ENCODE results near the gene UBASH3B.
A peak's percentile ranks its signal among the peaks of the same experiment; 100 is the strongest.
"Not testable (repeated sequence)": the region's sequence is repeated elsewhere in the genome, so short reads cannot be mapped to it uniquely, and the experiment has no call there.

Gene UBASH3B

GRCh38 chr11:122655527-122656072 is at the start of gene UBASH3B:
Gene UBASH3B, plus strand, starts transcription at chr11:122655722. Its CDS starts 328 bp downstream, at chr11:122656050.
- peak within 1 kb of the TSS; percentile 88 for H3K4me3 ChIP-seq (ENCODE audit: low read depth, low read length)
- no peak for DNase-seq (ENCODE audit: low read depth)

GRCh38 chr11:122607162-122607561 is 48.4 kb upstream of the UBASH3B start:
- not testable (repeated sequence) for DNase-seq (ENCODE audit: low read depth); H3K4me3 ChIP-seq (ENCODE audit: low read depth, low read length)

- DNase-seq (ENCODE audit: low read depth), result no peak
- H3K4me3 ChIP-seq (ENCODE audit: low read depth, low read length), result no peak overlapping the region
These were observed 43.2 kb upstream of the UBASH3B start for GRCh38 chr11:122612123-122612824.

- DNase-seq (ENCODE audit: low read depth), result no peak
- no peak overlapping the region for H3K4me3 ChIP-seq (ENCODE audit: low read depth, low read length)
These were observed 38.8 kb upstream of the UBASH3B start for GRCh38 chr11:122616718-122617117.

- DNase-seq (ENCODE audit: low read depth), result no peak
- H3K4me3 ChIP-seq (ENCODE audit: low read depth, low read length), result no peak overlapping the region
These were observed 38.2 kb upstream of the UBASH3B start for GRCh38 chr11:122617297-122617696.

- H3K4me3 ChIP-seq (ENCODE audit: low read depth, low read length), result no peak overlapping the region
- DNase-seq (ENCODE audit: low read depth), result no peak
These were observed 37.6 kb upstream of the UBASH3B start for GRCh38 chr11:122617926-122618325.

GRCh38 chr11:122618927-122619326 is 36.6 kb upstream of the UBASH3B start:
- H3K4me3 ChIP-seq (ENCODE audit: low read depth, low read length), result no peak overlapping the region
- DNase-seq (ENCODE audit: low read depth), result no peak

GRCh38 chr11:122619757-122620156 is 35.8 kb upstream of the UBASH3B start:
- H3K4me3 ChIP-seq (ENCODE audit: low read depth, low read length), result no peak overlapping the region
- DNase-seq (ENCODE audit: low read depth), result no peak

- DNase-seq (ENCODE audit: low read depth); H3K4me3 ChIP-seq (ENCODE audit: low read depth, low read length): not testable (repeated sequence)
These were observed 30.0 kb upstream of the UBASH3B start for GRCh38 chr11:122625501-122625900.

- DNase-seq (ENCODE audit: low read depth), result no peak
- no peak overlapping the region for H3K4me3 ChIP-seq (ENCODE audit: low read depth, low read length)
These were observed 29.4 kb upstream of the UBASH3B start for GRCh38 chr11:122625976-122626665.

GRCh38 chr11:122627745-122628144 is 27.8 kb upstream of the UBASH3B start:
- H3K4me3 ChIP-seq (ENCODE audit: low read depth, low read length), result no peak overlapping the region
- DNase-seq (ENCODE audit: low read depth), result no peak

GRCh38 chr11:122628810-122629555 is 26.5 kb upstream of the UBASH3B start:
- no peak overlapping the region for H3K4me3 ChIP-seq (ENCODE audit: low read depth, low read length)
- DNase-seq (ENCODE audit: low read depth), result peak; percentile 44

- no peak overlapping the region for H3K4me3 ChIP-seq (ENCODE audit: low read depth, low read length)
- DNase-seq (ENCODE audit: low read depth), result no peak
These were observed 23.2 kb upstream of the UBASH3B start for GRCh38 chr11:122632181-122632824.

- no peak overlapping the region for H3K4me3 ChIP-seq (ENCODE audit: low read depth, low read length)
- DNase-seq (ENCODE audit: low read depth), result no peak
These were observed 22.2 kb upstream of the UBASH3B start for GRCh38 chr11:122633219-122633829.

- peak; percentile 61 for DNase-seq (ENCODE audit: low read depth)
These were observed 21.0 kb upstream of the UBASH3B start for GRCh38 chr11:122634501-122634900.

GRCh38 chr11:122637541-122637940 is 18.0 kb upstream of the UBASH3B start:
- no peak for DNase-seq (ENCODE audit: low read depth)

More at GRCh38 chr11:122634501-122634900, 21.0 kb upstream of the UBASH3B start:
- no peak overlapping the region for H3K4me3 ChIP-seq (ENCODE audit: low read depth, low read length)

GRCh38 chr11:122642472-122642922 is 13.0 kb upstream of the UBASH3B start:
- DNase-seq (ENCODE audit: low read depth), result peak; percentile 71
- no peak overlapping the region for H3K4me3 ChIP-seq (ENCODE audit: low read depth, low read length)

More at GRCh38 chr11:122637541-122637940, 18.0 kb upstream of the UBASH3B start:
- H3K4me3 ChIP-seq (ENCODE audit: low read depth, low read length), result no peak overlapping the region

- H3K4me3 ChIP-seq (ENCODE audit: low read depth, low read length), result no peak overlapping the region
- no peak for DNase-seq (ENCODE audit: low read depth)
These were observed 12.6 kb upstream of the UBASH3B start for GRCh38 chr11:122642971-122643370.

- no peak overlapping the region for H3K4me3 ChIP-seq (ENCODE audit: low read depth, low read length)
- no peak for DNase-seq (ENCODE audit: low read depth)
These were observed 9.7 kb upstream of the UBASH3B start for GRCh38 chr11:122645847-122646246.
